NCI-H82 treated with DMSO at 0.1 percent for 48 hours (cell line): ENCODE measurements around the gene NUTM1.
"Not testable (repeated sequence)": the region's sequence is repeated elsewhere in the genome, so short reads cannot be mapped to it uniquely, and the experiment has no call there.

Experiments used
- DNase-seq: peaks from one replicate; lab custom pipeline; 2025; ENCODE audit not compliant: unreplicated experiment; lab: John Stamatoyannopoulos, UW

Gene NUTM1

GRCh38 chr15:34336231-34336990, 6.7 kb upstream of the NUTM1 start:
- DNase-seq: no peak

DNA sequence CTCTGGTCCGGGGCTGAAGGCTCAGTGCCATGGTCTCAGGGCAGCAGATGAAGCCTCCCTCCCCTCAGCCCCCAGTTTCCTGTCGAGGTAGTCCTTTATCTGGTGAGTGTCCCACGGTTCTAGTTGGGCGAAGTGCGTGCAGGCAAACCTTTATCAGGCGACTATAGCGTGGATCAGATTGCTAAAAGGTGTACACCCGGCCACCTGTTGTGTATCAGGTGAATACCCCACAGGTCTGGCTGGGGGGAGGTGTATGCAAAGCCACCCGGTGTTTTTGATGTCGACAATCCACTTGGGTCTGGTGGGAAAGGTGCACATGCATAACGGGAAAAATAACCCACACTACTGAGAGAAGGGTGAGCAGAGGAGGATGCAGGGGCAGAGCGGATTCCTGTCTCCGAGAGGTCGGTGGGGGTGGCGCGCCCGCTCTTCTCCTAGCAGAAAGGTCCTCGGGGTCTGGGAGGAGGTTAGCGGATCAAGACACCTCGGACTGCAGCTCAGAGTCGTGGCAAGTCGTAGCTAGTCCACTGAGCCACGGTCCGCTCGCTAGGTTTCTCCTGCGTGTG, 6.0 kb upstream of the NUTM1 start:
- no peak for DNase-seq

DNA sequence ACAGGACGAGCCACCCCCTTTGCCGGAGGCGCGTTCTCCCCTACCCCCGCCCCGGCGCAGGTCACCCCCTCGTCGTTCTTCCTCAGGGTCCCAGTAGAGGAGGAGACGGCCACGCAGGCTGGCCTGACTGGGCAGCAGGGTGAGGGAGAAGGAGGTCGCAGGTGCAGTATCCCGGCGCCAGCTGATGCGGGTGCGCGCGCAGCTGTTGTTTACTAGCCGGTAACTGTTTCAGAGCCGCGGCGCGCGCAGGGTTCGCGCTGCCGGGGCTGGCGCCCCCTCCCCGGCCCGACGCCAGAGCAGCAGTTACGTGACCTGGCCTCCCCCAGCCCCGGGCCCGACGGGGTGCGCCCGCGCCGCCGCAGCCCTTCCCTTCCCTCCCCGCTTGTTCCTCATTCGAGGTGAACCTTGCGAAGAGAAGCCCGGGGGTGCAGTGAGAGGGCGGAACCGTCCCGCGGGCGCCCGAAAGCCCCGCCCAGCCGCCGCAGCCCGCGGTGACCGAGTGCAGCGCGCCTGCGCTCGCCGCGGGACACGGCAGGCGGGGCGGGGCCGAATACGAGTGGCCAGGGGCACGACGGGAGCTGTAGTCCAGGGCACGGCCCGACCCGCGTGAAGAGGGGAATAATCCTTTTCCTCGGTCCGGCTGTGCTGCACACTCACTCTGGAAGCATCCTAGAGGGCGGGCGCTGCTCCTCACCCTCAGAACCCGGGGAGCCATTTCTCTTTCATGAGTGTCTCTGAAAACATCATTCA, 5.4 kb upstream of the NUTM1 start, which contains the start of gene SLC12A6:
Gene SLC12A6, minus strand, starts transcription at position 225 of the 750 bp plus-strand sequence. CDS start 1,101 bp downstream, outside the sequence.
- peak; percentile 80 for DNase-seq

GRCh38 chr15:34338347-34338746, 4.8 kb upstream of the NUTM1 start:
- no peak for DNase-seq

DNA sequence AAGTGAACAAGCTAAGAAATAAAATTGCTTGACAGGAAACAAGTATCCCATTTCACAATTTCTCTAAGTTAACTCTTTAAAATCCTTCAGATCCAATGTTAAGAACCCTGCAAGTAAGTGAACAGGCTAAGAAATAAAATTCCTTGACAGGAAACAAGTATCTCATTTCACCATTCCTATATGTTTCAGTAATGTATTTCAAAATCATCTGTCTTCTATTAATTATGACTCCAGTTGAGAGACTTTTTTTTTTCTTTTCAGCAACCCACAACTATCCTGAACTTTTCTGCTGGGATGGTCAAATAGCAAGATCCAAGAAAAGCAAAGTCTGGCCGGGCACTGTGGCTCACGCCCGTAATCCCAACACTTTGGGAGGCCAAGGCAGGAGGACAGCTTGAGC, 3.2 kb upstream of the NUTM1 start:
- DNase-seq: no peak

GRCh38 chr15:34341381-34342212, 1.5 kb upstream of the NUTM1 start:
- DNase-seq: no peak

DNA sequence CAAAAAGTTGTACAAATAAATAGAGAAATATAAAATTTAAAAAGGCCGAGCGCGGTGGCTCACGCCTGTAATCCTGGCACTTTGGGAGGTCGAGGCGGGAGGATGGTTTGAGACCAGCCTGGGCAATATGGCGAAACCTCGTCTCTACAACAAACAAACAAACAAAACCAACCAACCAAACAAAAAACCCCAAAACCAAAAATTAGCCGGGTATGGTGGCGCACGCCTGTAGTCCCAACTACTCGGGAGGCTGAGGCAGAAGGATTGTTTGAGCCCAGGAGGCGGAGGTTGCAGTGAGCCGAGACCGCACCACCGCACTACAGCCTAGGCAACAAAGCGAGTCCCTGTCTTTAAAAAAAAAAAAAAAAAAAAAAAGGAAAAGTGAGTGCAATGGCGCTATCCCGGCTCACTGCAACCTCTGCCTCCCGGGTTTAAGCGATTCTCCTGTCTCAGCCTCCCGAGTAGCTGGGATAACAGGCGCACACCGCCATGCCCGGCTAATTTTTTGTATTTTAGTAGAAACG, 840 bp upstream of the NUTM1 start:
- not testable (repeated sequence) for DNase-seq

DNA sequence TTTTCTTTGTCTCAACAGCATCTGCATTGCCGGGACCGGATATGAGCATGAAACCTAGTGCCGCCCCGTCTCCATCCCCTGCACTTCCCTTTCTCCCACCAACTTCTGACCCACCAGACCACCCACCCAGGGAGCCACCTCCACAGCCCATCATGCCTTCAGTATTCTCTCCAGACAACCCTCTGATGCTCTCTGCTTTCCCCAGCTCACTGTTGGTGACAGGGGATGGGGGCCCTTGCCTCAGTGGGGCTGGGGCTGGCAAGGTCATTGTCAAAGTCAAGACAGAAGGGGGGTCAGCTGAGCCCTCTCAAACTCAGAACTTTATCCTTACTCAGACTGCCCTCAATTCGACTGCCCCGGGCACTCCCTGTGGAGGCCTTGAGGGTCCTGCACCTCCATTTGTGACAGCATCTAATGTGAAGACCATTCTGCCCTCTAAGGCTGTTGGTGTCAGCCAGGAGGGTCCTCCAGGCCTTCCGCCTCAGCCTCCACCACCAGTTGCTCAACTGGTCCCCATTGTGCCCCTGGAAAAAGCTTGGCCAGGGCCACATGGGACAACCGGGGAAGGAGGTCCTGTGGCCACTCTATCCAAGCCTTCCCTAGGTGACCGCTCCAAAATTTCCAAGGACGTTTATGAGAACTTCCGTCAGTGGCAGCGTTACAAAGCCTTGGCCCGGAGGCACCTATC, 5.0 kb downstream of the NUTM1 start:
- no peak for DNase-seq

DNA sequence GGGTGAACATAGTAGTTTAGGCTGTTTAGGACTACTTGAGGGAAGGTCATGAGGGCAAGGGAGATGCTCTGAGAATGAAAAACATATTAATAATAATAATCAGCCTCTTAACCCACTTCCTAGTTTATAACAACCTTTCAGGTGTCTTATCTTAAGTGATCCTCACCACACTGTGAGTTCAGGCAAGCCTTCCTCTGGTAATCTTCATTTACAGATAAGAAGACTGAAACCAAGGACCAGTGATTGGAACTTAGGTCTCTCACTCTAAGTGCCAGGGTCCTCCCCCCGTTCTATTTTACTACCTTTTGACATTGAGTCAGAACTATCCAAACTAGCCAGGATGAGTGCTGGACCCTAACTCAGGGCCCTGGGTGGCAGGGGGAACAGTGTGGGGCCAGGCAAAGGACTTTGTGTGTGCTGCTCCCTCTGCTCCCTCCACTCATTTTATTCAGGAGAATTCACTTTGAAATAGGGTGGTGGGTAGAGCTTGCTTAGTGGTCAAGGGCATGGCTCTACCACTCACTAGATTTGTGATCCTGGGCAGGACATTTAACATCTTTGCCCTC, 5.7 kb downstream of the NUTM1 start:
- no peak for DNase-seq

GRCh38 chr15:34349769-34350168, 6.7 kb downstream of the NUTM1 start:
- no peak for DNase-seq

- not testable (repeated sequence) for DNase-seq
Observed at GRCh38 chr15:34352996-34353395, 9.9 kb downstream of the NUTM1 start.

DNA sequence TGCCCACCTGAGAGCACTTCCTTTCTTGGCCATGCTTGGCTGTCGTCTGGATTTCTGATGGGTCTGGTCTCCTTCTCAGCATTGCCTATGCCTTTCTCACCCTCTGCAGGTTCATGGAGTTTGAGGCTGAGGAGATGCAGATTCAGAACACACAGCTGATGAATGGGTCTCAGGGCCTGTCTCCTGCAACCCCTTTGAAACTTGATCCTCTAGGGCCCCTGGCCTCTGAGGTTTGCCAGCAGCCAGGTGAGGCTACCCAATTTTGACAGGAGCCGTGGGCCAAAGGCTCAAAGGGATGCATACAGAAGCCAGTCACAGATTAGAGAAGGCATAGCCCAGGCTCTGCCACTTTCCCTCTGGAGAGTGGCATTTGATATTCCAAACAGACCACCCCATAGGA, 10.5 kb downstream of the NUTM1 start:
- DNase-seq: no peak

DNA sequence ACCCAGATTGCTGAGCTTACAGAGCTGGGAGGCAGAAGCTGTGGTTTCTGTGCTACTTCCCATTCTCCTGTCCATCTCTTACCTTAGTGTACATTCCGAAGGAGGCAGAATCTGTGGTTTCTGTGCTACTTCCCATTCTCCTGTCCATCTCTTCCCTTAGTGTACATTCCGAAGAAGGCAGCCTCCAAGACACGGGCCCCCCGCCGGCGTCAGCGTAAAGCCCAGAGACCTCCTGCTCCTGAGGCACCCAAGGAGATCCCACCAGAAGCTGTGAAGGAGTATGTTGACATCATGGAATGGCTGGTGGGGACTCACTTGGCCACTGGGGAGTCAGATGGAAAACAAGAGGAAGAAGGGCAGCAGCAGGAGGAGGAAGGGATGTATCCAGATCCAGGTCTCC, 11.2 kb downstream of the NUTM1 start:
- no peak for DNase-seq

GRCh38 chr15:34355241-34355640, 12.1 kb downstream of the NUTM1 start:
- no peak for DNase-seq

GRCh38 chr15:34357653-34358052, 14.5 kb downstream of the NUTM1 start:
- no peak for DNase-seq

DNA sequence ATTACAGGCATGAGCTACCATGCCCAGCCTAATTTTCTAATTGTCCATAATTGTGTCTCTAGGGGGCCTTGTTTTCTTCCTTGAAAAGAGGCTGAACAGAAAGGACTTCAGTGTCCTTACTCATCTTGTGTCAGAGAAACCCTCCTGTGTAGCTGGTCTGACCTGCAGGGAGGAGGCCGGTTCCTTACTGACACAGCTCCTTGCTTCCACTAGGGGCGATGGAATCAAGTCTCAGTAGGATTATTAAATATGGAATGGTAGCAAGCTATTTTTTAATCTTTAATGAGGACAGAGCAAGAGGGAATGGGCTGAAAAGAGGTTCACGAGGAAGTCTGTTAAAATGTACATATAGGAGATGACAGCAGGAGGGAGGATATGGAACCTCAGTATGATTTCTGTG, 15.3 kb downstream of the NUTM1 start:
- DNase-seq: no peak

GRCh38 chr15:34358948-34359347, 15.8 kb downstream of the NUTM1 start:
- DNase-seq: no peak

GRCh38 chr15:34359416-34359815, 16.3 kb downstream of the NUTM1 start:
- no peak for DNase-seq

DNA sequence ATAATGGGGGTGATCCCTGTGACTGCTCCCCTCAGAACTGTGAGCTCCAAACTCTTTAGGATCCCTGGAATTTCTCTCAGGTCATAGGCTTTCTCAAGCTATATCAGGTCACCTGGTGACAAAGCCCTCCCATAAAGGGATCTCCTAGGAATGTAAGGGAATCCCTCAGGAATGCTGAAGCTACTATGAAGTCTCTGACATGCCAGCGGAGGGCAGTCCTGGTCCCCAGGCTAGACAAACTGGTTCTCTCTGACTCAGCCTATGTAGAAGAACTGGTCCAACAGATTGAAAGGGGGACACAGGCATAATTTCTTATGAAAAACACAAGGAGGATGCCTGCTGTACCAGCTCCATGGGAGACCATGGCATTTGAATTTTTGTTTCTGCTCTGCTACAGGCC, 17.2 kb downstream of the NUTM1 start:
- no peak for DNase-seq

DNA sequence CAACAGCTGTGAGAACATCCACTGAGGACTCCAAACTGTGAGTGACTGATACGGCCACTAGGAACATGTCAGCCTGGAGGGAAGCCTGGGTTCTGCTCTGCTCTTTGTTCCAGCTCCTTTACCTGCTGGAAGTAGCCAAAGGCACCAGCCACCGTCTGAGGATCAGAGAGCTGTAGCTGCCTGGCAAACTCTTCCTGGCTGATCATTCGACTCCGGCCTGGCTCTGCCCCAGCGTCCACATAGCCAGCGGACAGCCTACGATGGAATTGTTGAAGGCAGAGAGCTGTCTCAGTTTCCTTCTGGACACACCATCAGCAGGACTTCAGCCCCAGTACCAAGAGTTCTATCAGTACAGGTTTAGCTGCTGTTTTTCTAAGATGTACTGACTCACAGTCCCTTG, 18.2 kb downstream of the NUTM1 start:
- no peak for DNase-seq
